ENCODE results near the gene KCNG2.

The KCNG2 gene

GRCh38 chr18:79785831-79786230 is 11.9 kb upstream of the KCNG2 start:
- no peak for DNase-seq (ENCODE audit: low spot score)

GRCh38 chr18:79786304-79786703 is 11.4 kb upstream of the KCNG2 start:
- no peak for DNase-seq (ENCODE audit: low spot score)

GRCh38 chr18:79786786-79787526 is 10.8 kb upstream of the KCNG2 start:
- no peak for DNase-seq (ENCODE audit: low spot score)

GRCh38 chr18:79787527-79787864 is 10.2 kb upstream of the KCNG2 start:
- no peak for DNase-seq (ENCODE audit: low spot score)

- no peak for DNase-seq (ENCODE audit: low spot score)
These were observed 9.6 kb upstream of the KCNG2 start for GRCh38 chr18:79787865-79788733.

GRCh38 chr18:79788734-79789085 is 9.0 kb upstream of the KCNG2 start:
- no peak for DNase-seq (ENCODE audit: low spot score)

GRCh38 chr18:79789091-79789891 is 8.4 kb upstream of the KCNG2 start:
- no peak for DNase-seq (ENCODE audit: low spot score)

GRCh38 chr18:79789901-79790890 is 7.5 kb upstream of the KCNG2 start:
- no peak for DNase-seq (ENCODE audit: low spot score)

GRCh38 chr18:79790996-79791972 is 6.5 kb upstream of the KCNG2 start:
- DNase-seq (ENCODE audit: low spot score): peak; percentile 34

- no peak for DNase-seq (ENCODE audit: low spot score)
These were observed 5.4 kb upstream of the KCNG2 start for GRCh38 chr18:79792096-79792987.

GRCh38 chr18:79792988-79793355 is 4.8 kb upstream of the KCNG2 start:
- no peak for DNase-seq (ENCODE audit: low spot score)

GRCh38 chr18:79794846-79795245 is 2.9 kb upstream of the KCNG2 start:
- DNase-seq (ENCODE audit: low spot score): no peak

- no peak for DNase-seq (ENCODE audit: low spot score)
These were observed 2.3 kb upstream of the KCNG2 start for GRCh38 chr18:79795446-79795845.

GRCh38 chr18:79796016-79796415 is 1.7 kb upstream of the KCNG2 start:
- no peak for DNase-seq (ENCODE audit: low spot score)

GRCh38 chr18:79796531-79797405 is 970 bp upstream of the KCNG2 start:
- DNase-seq (ENCODE audit: low spot score): no peak

GRCh38 chr18:79798346-79798998 is 734 bp downstream of the KCNG2 start:
- no peak for DNase-seq (ENCODE audit: low spot score)

- no peak for DNase-seq (ENCODE audit: low spot score)
These were observed 1.2 kb downstream of the KCNG2 start for GRCh38 chr18:79798999-79799370.
